Renal pelvis (tissue), 4 donors: ENCODE data around the gene PRRC2C. TPM values are rescaled to one million over a fixed set of nuclear protein-coding genes. Genes with fewer than 3 reads are reported as not detected.
"Not testable (repeated sequence)": the region's sequence is repeated elsewhere in the genome, so short reads cannot be mapped to it uniquely, and the experiment has no call there.

Experiments
- DNase-seq: peaks from one replicate; pipeline ENCODE4 v3.0.0-alpha.2; 2013
- polyA plus RNA-seq, 3 donors: library from polyadenylated mRNA; unstranded; fragments of 120-200 nt; gene quantifications; one replicate each; pipeline ENCODE4 v1.2.1, GENCODE V29; 2013; ENCODE audit not compliant: insufficient read length in 3 of 3

Gene PRRC2C
- polyA plus RNA-seq, 3 donors: 125 to 147 (median 135) TPM

DNA sequence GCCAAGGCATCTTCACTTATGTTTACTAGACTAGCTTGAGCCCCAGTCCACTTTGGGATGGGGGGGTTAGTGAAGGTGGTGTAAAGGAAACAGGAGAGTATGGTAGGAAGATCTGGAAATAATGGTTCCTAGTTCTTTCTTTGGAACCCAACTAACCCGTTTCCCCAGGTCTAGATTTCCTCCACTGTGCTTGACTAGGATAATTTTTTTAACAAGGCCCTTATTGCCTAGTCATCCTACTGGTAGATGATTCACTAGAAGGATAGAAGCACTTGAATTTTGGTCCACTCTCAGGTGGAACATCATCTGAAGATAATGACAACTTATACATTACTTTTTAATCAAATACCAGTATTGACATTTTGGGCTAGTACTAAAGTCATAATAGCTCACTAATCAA lies 90.8 kb downstream of the PRRC2C start:
- no peak for DNase-seq

DNA sequence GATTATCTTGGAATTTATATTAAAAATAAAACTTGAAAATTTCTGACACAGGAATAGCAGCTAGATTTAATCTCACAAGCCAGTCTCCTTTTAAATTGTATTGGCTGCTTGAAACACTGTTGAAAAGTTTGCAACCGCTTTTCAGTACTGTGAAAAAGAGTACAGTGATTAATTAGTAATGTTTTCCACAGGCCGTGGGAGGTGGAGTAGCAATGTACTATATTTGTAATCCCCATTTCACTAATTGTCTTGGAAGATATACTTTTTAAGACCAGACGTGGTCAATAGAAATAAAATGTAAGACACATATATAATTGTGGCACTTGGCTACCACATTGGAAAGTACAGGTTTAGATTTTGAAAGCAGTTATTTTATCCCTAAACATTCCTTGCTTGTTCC lies 95.9 kb downstream of the PRRC2C start:
- no peak for DNase-seq

DNA sequence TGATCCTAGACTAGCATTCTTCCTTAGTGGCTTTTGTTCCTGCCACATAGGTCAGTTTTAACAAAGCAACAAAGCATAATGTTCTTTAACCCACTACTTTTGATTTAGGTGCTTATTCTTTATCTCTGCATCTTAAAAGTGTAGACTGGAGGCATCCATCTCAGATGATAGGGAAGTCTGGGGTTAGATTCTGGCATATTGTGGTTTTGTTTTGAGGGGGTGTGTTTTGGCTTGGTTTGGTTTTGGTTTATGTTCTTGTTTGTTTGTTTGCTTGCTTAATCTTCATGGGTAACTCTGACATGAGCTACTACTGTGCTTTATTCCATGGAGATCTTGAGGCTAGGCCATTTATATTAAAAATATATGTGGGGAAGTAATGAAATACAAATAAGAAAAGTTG lies 96.4 kb downstream of the PRRC2C start:
- DNase-seq: no peak

DNA sequence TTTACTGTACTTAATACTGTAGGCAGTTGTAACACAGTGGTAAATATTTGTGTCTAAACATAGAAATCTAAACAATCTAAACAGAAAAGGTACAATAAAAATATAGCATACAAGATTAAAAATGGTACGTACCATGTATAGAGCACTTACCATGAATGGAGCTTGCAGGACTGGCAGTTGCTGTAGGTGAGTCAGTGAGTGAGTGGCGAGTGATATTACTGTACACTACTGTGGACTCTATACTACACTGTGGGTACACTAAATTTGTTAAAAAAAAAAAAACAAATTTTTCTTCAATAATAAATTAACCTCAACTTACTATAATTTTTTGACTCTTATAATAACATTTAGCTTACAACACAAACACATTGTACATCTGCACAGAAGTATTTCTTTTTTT lies 97.3 kb downstream of the PRRC2C start:
- no peak for DNase-seq

DNA sequence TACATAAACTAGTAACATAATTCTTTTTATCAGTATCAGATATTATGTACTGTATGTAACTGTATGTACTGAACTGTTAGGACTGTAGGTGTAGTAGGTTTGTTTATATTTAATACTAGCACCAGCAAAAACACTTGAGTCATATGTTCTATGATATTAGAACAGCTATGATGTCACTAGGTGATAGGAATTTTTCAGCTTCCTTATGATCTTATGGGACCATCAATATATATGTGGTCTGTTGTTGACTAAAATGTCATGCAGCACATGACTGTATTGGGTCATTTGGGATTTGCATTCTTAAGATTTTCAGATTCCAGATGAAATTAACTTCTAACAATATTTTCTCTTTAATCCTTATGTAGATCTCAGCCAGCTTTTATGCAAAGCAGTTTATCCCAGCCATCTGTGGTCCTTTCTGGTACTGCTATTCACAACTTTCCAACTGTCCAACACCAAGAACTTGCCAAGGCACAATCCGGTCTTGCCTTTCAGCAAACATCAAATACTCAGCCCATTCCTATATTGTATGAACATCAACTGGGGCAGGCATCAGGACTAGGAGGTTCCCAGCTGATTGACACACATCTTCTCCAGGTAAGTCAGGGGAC lies 98.4 kb downstream of the PRRC2C start:
- DNase-seq: no peak

DNA sequence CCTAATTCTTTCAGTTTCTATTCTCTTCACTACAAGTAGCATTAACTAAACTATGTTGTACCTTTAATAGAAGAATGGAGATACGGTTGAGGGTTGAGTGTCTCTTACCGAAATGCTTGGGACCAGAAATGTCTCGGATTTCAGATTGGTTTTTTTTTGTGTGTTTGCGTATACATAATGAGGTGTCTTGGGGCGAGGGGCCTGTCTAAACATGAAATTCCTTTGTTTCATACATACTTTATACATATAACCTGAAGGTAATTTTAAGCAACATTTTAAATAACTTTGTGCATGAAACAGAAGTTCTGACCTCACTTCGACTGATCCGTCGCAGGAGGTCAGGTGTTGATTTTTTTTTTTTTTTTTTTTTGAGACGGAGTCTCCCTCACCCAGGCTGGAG lies 100.4 kb downstream of the PRRC2C start:
- no peak for DNase-seq

DNA sequence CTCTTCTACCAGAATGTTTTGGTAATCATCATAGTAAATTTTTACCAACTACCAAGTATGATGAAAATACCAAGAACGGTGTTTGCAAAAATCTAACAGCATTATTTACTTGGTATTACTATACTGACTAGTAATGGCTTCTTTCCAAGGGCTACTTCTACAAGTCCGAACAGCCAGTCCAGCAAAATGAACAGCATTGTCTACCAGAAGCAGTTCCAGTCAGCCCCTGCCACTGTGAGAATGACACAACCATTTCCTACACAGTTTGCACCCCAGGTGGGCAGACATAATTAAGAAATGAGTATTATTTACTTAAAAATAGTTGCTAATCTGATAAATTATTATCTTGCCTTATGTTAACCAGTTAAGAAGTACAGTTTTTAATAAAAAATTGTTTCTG lies 102.9 kb downstream of the PRRC2C start:
- no peak for DNase-seq

DNA sequence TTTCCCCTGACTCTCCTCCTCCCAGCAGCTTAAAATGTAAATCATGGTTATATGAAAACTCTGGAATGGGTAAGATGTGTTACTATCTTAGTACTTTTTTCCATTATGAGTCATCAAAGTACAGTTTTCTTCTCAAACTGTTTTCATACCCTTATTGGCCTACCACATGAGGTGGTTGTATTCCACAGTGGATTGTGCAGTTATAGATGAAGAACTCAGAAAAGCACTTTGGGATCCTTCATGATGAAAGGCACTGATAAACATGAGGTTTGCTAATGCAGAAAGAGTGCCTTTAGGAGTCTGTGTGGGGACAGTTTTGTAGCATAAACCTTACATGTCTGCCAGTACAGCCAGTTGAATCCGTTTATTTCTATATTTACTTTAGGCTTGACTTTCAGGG lies 104.7 kb downstream of the PRRC2C start:
- DNase-seq: no peak

DNA sequence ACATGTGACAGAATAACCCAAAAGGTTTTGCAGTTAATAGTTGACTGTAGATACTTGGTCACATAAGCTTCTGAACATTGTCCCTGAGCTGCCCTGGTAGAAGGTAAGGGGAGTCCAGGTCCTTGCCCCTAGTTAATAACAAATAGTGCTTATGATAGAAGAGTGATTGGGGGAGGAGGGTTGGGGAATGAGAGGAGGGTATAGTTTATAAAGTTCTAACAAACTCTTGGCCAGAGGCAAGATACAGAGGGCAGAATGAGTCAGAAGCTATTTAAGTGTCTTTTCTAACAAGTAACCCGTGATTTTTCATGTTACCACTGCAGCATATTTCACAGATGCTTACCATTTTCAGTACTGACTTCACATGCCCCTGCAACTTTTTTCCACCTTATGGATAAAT lies 110.0 kb downstream of the PRRC2C start:
- DNase-seq: no peak

DNA sequence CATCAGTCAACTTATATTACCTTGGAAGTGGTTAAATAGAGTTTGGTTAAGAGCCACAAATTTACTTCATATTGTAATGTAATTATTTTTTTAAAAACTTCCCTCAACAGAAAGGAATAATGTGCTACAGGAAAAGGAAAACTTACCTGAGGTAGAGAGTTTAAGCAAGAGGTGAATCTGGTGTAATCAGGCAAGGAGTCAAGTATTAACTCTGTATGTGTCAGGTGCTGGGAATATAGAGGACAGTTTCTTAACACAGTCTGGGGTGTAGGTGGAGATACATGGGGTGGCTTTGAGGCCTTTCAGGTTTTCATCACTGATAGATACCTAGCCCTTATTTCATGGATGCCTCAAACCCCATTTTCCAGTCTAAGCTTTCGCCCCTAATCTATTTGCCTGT lies 110.8 kb downstream of the PRRC2C start:
- no peak for DNase-seq

DNA sequence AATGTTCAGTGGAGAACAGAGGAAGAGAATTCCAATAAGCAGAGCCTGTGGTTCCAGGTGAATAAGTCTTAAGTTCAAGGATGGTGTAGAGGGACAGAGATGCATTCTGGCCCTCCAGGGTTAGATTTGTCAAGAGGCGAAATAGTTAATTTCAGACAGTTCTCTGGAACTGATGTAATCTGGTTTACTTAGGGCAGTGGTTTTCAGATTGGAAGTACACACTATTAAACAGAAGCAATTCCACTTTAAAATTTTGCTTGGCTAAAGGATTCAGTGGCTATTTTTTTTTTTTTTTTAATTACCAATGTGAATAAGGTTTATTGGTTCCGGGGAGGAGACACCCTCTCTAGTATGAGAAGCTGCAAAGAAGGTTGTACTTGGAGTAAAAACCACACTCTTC lies 111.4 kb downstream of the PRRC2C start:
- DNase-seq: no peak

DNA sequence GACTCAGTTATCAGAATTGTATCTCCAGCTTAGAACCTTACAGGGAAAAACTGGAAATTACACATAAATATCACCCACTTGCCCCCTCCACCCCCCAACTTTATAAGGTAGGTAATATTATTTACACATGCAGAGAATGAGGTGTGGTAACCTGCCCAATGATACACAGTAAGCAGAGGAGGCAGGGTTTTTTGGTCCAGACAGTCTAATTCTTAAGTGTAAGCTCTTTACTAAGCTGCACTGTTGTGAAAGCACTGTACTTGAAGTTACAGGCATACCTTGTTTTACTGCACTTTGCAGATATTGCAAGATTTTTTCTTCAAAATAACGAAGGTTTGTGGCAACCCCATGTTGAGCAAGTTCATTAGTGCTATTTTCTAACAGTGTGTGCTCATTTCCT lies 111.9 kb downstream of the PRRC2C start:
- no peak for DNase-seq

DNA sequence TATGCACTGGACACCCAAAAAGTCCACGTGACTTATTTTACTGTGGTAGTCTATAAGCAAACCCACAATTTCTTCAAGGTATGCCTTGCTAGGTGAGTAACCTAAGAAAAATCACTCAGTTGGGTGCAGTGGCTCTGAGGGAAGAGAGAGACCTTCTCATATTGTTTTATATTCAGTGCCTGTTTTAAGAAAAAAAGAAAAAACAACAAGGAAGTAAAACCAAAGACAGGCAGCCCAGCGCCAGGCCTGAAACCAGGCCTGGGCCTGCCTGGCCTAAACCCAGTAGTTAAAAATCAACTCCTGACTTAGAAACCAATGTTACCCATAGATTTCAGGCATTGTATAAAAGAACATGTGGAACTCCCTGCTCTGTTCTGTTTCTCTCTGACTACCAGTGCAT lies 115.0 kb downstream of the PRRC2C start:
- not testable (repeated sequence) for DNase-seq

DNA sequence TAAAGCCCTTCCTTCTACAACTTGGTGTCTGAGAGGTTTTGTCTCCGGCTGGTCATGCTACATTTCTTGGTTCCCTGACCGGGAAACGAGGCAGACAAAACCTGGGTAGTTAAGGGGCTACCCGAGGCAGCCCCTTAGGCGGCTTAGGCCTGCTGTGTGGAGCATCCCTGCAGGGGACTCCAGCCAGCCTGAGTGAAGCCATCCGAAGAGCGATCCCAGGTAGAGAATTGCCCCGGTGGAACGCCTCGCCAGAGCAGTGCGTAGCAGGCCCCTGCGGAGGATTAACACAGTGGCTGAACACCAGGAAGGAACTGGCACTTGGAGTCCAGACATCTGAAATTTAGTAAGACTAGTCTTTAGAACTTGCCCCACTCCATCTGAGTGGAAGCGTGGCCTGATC lies 115.5 kb downstream of the PRRC2C start:
- no peak for DNase-seq

DNA sequence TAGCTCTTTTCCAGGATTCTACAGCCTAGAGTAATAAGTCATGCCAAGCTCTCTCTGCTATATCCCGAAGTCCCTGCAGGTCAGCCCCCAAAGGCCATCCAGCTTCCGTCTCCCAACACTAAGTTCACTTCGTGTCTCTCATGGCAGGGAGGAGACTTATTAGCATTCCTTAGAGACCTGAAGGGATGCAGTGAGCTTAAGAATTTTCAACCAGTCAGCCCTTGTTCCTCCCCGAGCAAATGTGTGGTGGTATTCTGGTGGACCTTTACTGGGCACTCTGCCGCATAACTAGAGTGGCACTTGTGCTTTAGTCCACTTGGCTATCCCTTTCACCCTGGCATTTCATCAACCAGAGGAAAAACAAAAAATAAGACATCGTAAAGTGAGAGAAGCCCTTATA lies 117.7 kb downstream of the PRRC2C start:
- not testable (repeated sequence) for DNase-seq

DNA sequence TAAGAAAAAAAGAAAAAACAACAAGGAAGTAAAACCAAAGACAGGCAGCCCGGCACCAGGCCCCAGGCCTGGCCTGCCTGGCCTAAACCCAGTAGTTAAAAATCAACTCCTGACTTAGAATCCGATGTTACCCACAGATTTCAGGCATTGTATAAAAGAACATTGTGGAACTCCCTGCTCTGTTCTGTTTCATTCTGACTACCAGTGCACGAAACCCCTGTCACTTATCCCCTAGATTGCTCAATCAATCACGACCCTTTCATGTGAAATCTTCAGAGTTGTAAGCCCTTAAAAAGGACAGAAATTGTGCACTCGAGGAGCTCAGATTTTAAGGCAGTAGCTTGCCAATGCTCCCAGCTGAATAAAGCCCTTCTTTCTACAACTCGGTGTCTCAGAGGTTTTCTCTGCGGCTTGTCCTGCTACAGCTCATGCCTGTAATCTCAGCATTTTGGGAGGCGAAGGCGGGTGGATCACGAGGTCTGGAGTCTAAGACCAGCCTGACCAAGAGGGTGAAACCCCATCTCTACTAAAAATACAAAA lies 121.1 kb downstream of the PRRC2C start:
- DNase-seq: no peak

DNA sequence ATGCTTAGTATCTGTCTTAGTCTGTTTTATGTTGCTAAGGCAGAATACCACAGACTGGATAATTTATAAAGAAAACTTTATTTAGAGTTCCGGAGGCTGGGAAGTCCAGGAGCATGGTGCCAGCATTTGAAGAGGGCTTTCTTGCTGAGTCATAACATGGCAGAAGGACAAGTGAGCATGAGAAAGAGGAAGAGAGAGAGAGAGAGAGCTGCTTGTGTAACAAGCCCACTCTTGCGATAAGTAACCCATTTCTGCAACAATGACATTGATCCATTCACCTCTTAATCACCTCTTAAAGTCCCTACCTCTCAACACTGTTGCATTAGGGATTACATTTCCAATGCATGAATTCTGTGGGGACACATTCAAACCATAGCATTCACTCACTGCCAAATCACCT lies 125.1 kb downstream of the PRRC2C start:
- DNase-seq: no peak

DNA sequence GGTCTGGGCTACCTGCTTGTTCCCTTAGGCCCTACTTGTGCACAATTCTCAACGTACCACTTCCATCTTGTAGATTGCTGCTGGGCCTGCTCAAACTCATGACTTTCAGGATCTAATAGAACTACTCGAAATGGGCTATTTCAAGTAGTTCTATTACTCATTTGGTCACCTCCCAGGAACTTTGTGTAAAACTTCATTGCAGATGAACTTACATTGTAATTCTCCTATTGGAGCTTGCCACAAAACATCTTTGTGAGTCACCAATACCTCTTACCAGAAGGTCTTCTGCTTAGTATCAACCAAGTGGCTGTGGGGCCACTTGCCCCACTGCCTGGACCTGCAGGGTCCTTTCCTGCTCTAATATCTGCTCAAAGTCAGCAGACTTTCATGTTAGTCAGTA lies 126.0 kb downstream of the PRRC2C start:
- no peak for DNase-seq

DNA sequence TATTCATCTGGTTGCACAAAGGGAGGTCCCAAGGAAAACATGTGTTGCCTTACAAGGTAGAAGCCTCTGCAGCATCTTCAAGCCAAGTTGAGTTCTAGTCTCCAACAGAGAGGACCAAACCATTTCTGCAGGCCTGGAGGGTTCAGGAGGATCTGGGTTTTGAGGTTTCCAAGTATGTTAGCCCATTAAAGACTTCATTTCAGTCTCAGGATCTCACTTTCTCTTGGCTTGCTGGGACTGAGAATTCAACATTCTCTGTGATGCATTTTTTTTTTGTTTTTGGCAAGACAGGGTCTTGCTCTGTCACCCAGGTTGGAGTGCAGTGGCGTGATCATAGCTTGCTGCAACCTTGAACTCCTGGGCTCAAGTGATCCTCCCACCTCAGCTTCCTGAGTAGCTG lies 128.0 kb downstream of the PRRC2C start:
- no peak for DNase-seq

DNA sequence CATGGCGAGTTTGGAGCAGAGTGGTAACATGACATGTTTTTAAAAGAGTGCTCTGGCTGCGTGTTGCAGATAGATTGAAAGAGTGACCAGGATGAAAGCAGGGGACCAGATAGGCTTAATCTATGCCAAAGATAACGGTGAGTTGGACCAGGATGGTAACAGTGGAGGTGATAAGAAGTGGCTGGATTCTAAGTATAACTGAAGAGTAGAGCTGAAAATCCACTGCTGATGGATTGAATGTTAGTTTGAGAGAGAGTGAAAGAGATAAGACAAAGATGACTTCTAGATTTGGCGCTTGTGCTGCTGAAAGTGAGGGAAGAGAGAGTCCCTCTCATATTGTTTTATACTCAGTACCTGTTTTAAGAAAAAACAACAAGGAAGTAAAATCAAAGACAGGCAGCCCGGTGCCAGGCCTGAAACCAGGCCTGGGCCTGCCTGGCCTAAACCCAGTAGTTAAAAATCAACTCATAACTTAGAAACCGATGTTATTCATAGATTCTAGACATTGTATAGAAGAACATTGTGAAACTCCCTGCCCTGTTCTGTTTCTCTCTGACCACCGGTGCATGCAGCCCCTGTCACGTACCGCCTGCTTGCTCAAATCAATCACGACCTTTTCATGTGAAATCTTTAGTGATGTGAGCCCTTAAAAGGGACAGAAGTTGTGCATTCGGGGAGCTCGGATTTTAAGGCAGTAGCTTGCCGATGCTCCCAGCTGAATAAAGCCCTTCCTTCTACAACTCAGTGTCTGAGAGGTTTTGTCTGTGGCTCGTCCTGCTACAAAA lies 130.0 kb downstream of the PRRC2C start:
- DNase-seq: not testable (repeated sequence)

DNA sequence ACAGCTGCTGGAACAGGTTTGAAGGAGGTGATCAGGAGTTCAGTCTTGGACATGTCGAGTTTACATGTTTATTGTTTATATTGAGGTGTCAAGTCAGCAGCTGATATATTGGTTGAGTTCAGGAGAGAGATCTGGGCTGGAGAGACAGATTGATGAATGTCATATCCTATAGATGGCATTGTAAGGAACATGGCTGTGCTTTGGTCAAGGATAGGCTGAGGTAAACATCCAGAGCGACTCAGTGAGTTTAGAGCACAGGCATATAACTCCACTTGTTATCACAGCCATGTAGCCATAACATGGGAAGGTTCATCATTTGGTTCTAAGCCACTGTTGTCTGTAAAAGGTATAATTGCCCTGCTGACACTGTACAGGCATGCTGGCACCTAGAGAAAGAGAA lies 131.3 kb downstream of the PRRC2C start:
- no peak for DNase-seq

DNA sequence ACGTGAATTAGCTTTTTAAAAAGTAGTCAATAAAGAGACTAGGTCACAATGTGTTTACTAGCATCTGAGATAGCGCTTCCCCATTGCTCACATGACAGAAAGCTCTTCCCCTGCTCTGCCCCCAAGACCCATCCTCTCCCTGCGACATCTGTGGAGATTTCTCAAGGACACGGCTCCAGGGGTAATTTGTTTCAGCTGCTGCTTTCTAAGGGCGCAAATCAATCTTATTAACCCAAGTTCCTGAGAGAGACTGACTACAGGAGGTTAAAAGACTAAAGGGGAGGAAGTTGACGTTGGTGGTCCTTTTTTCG lies 136.8 kb downstream of the PRRC2C start, which contains the start of gene MYOCOS:
Gene MYOCOS, plus strand, starts transcription at position 92 of the 311 bp plus-strand sequence. CDS start 1,641 bp downstream, outside the sequence.
- DNase-seq: no peak

DNA sequence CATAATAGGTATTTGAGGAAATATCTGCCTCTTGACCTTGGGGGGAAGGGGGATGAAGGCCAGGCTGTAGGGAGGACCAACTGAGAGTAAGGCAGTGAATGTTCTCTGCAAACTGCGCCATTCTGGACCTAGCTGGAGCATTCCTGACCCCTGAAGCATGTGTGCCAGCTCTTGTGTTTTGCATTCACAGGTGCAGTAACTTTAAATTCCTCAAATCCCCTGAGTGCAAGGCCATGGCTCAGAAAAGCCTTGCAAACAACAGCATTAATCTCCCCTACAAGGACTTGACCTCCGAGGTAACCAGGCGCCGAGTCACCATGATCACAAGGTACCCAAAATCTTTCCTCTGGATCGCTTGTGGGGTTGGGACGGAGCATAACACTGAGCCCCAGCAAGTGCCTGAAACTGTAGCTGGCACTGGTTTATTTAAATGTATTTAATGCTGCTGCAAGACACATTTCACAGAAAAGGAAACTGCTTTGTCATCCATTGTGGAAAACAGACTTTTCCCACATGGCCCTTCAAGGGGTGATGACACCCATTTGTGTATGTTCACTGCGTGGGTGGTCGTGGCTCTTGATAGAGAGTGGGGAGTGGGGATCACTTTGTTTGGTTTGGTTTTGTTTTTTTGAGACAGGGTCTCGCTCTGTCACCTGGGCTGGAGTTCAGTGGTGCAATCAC lies 138.5 kb downstream of the PRRC2C start:
- no peak for DNase-seq
